ENCODE results near the gene PARP1. TPM values are rescaled to one million over a fixed set of nuclear protein-coding genes. Genes with fewer than 3 reads are reported as not detected.
"Not testable (repeated sequence)": the region's sequence is repeated elsewhere in the genome, so short reads cannot be mapped to it uniquely, and the experiment has no call there.

The PARP1 gene
- total RNA-seq, 2 experiments from 2014 or later: 237 to 242 TPM

DNA sequence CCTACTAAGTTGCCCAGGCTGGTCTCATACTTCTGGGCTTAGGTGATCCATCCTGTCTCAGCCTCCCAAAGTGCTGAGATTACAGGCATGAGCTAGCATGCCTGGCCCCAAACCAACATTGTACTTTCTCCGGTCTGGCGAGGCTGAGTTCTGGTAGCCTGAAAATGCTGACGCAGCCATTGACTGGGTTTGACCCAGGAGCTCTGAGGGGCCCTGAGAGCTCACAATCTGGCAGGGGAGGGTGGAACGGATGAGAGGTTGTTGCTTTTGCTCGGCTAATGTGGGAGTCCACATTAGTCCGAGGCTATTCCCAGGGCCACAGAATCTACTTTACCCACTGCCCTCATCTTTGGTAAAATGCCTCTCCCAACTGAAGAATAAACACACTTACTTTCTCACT, 35.1 kb upstream of the PARP1 start:
- no peak overlapping the region for H3K27ac Mint-ChIP-seq
- H3K4me3 Mint-ChIP-seq: no peak overlapping the region
- ChIA-PET CTCF (interaction anchor here (1.0 kb wide), 1 partner anchor 15 kb away, joined by 3 read pairs; no protein-coding TSS in a partner anchor), POLR2A (no interaction called here)
- no peak for ATAC-seq
- no peaks in the 10 kb centered on the region for H3K36me3 Mint-ChIP-seq (ENCODE audit: low read depth)
- intact Hi-C loops (cut with DNase I, micrococcal nuclease): no loop called here
- no peaks in the 10 kb centered on the region for H3K27me3 Mint-ChIP-seq
- peaks cover 32% of the 10 kb centered on the region for H3K4me1 Mint-ChIP-seq
- no peaks in the 10 kb centered on the region for H3K9me3 Mint-ChIP-seq (ENCODE audit: low read depth)
- no peak for DNase-seq

DNA sequence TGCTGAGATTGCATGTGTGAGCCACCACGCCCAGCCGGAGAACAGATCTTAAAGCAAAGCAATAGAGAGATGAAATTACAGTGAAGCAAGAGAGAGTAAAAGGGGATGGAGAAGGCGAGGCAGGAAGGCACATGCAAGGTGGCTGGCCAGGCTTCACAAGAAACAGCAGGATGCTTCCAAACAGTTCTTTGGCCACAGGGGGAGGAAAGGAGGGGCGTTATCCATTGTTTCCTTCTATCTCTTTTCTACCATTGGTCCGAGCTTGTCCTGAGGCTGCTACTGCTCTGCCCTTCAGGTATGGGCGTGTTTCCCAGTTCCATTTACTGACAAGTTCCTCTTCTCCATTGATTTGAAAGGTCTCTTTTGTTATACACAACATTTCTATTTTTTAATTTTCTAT, 33.7 kb upstream of the PARP1 start:
- CTCF ChIA-PET: no interaction called here
- Mint-ChIP-seq H3K27me3 (no peaks in the 10 kb centered on the region), H3K4me1 (peaks cover 32% of the 10 kb centered on the region), H3K27ac (no peak overlapping the region), H3K9me3 (ENCODE audit: low read depth) (no peaks in the 10 kb centered on the region), H3K36me3 (ENCODE audit: low read depth) (no peaks in the 10 kb centered on the region), H3K4me3 (no peak overlapping the region)
- intact Hi-C loops (cut with DNase I, micrococcal nuclease): no loop called here
- POLR2A ChIA-PET: no interaction called here
- no peak for ATAC-seq
- DNase-seq: no peak

DNA sequence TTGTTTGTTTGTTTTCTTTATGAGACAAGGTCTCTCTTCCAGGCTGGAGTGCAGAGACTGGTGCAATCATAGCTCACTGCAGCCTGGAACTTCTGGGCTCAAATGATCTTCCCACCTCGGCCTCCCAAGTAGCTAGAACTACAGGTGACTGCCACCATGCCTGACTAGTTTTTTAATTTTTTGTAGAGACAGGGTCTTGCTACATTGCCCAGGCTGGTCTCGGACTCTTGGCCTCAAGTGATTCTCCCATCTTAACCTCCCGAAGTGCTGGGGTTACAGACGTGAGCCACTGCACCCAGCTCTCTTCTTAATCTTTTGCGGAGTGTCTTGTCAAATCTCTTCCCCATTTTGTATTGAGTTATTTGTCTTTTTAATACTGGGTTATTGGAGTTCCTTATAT, 32.6 kb upstream of the PARP1 start:
- DNase-seq: no peak
- no peak overlapping the region for H3K4me3 Mint-ChIP-seq
- CTCF ChIA-PET: interaction anchor here (0.9 kb wide), 1 partner anchor 16 kb away, joined by 3 read pairs; no protein-coding TSS in a partner anchor
- no peaks in the 10 kb centered on the region for H3K36me3 Mint-ChIP-seq (ENCODE audit: low read depth)
- no peaks in the 10 kb centered on the region for H3K9me3 Mint-ChIP-seq (ENCODE audit: low read depth)
- ATAC-seq: no peak
- POLR2A ChIA-PET: no interaction called here
- H3K27me3 Mint-ChIP-seq: no peaks in the 10 kb centered on the region
- intact Hi-C loops (cut with DNase I, micrococcal nuclease): no loop called here
- H3K27ac Mint-ChIP-seq: no peak overlapping the region
- H3K4me1 Mint-ChIP-seq: peaks cover 22% of the 10 kb centered on the region

DNA sequence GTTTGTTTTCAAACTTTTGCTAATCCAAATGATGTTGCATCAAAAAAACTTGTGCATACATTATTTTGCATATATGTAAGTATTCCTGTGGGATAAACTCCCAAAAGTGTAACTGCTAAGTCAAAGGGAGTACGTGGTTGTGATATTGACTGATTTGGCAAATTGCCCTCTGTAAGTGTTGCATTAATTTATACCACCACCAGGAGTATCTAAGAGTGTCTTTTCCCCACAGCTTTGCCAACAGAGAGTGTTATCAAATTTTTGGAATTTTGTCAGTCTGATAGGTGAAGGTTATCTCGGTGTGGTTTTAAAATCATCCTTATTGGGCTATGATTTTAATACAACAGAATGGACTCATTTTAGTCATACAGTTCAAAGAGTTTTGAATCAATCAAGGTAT, 30.1 kb upstream of the PARP1 start:
- no peaks in the 10 kb centered on the region for H3K27me3 Mint-ChIP-seq
- intact Hi-C loops (cut with DNase I, micrococcal nuclease): no loop called here
- ChIA-PET CTCF (no interaction called here), POLR2A (no interaction called here)
- H3K4me1 Mint-ChIP-seq: no peaks in the 10 kb centered on the region
- DNase-seq: no peak
- H3K27ac Mint-ChIP-seq: no peak overlapping the region
- no peak for ATAC-seq
- no peak overlapping the region for H3K4me3 Mint-ChIP-seq
- no peaks in the 10 kb centered on the region for H3K9me3 Mint-ChIP-seq (ENCODE audit: low read depth)
- H3K36me3 Mint-ChIP-seq (ENCODE audit: low read depth): no peaks in the 10 kb centered on the region

DNA sequence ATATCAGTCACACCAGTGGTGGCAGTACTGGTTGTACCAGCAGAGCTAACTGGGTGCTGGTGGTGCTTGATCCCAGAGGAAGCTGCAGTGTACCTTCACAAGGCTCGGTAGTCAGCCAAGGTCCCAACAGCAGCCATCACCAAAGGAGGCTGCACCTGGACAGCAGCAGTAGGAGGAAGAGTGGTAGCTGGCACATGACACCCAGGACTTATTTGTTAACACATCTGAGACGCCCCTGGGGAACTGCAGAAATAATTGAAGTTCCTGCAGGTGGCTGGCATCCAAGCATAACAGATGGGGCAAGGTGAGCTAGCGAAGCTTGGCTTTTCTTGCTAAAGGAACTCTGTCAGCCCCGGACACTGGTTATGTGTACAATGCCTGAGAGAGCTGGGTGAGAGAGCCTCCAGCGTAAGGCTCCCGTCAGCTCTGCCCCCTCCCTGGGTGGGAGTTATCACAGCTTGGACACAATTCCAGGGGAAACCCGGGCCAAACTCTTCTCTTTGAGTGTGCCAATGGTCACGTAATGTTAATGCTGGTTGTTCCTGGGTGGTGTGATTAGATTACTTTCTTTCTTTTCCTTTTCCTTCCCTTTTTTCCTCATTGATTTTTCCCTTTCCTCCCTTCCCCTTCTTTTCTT, 29.1 kb upstream of the PARP1 start:
- Mint-ChIP-seq H3K4me3 (no peak overlapping the region), H3K36me3 (ENCODE audit: low read depth) (no peaks in the 10 kb centered on the region), H3K4me1 (no peaks in the 10 kb centered on the region), H3K27ac (no peak overlapping the region), H3K9me3 (ENCODE audit: low read depth) (no peaks in the 10 kb centered on the region), H3K27me3 (no peaks in the 10 kb centered on the region)
- ChIA-PET POLR2A (no interaction called here), CTCF (interaction anchor here (1.0 to 1.2 kb wide), 2 partner anchors 8 to 29 kb away, joined by 3 read pairs; partner anchors contain the start of gene PARP1)
- no peak for ATAC-seq
- intact Hi-C loops (cut with DNase I, micrococcal nuclease): no loop called here
- no peak for DNase-seq

DNA sequence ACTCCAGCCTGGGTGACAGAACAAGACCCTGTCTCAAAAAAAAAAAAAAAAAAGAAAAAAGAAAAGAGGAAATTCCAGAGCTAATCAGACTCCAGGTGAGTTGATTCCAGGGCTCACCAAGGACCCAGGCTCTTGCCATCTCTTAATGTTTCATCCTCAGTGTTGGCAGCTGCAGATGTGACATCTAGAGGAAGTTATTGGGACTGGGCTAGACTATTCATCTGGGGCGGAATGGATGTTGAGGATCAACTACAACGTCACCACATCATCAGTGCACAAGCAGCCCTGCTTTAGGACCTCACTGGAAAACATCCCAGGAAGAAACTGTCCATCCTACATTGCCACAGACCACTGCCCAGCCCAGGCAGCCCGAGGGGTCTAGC, 28.6 kb upstream of the PARP1 start:
- Mint-ChIP-seq H3K9me3 (ENCODE audit: low read depth) (no peaks in the 10 kb centered on the region), H3K27me3 (no peaks in the 10 kb centered on the region), H3K27ac (no peak overlapping the region), H3K4me1 (no peaks in the 10 kb centered on the region), H3K36me3 (ENCODE audit: low read depth) (no peaks in the 10 kb centered on the region), H3K4me3 (no peak overlapping the region)
- DNase-seq (no peak), ATAC-seq (no peak)
- CTCF ChIA-PET: interaction anchor here (1.0 to 1.2 kb wide), 2 partner anchors 8 to 28 kb away, joined by 3 read pairs; partner anchors contain the start of gene PARP1
- POLR2A ChIA-PET: no interaction called here
- intact Hi-C loops (cut with DNase I, micrococcal nuclease): no loop called here

DNA sequence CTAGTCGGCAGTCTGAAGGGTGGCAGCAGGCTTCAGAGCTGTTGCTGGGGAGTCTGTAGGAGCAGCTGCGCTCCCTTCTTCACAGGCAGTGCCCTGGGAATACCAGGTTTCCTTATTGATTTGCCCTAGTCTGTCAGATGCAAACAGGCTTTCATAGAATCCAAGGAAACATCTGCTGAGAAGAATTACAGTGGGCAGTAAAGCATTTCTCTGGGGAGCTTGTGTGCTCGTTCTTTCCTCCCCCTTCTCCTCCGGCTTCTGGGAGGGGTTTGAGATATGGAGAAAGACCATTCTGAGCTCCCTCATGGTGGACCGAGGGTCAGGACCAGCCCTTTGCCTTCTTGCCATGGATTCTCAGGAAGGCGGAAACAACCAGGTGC, 25.4 kb upstream of the PARP1 start:
- DNase-seq: no peak
- H3K27me3 Mint-ChIP-seq: no peaks in the 10 kb centered on the region
- H3K36me3 Mint-ChIP-seq (ENCODE audit: low read depth): no peaks in the 10 kb centered on the region
- H3K4me1 Mint-ChIP-seq: peaks cover 7% of the 10 kb centered on the region
- POLR2A ChIA-PET: no interaction called here
- intact Hi-C loops (cut with DNase I, micrococcal nuclease): no loop called here
- H3K27ac Mint-ChIP-seq: no peak overlapping the region
- H3K9me3 Mint-ChIP-seq (ENCODE audit: low read depth): no peaks in the 10 kb centered on the region
- CTCF ChIA-PET: no interaction called here
- no peak overlapping the region for H3K4me3 Mint-ChIP-seq
- no peak for ATAC-seq

DNA sequence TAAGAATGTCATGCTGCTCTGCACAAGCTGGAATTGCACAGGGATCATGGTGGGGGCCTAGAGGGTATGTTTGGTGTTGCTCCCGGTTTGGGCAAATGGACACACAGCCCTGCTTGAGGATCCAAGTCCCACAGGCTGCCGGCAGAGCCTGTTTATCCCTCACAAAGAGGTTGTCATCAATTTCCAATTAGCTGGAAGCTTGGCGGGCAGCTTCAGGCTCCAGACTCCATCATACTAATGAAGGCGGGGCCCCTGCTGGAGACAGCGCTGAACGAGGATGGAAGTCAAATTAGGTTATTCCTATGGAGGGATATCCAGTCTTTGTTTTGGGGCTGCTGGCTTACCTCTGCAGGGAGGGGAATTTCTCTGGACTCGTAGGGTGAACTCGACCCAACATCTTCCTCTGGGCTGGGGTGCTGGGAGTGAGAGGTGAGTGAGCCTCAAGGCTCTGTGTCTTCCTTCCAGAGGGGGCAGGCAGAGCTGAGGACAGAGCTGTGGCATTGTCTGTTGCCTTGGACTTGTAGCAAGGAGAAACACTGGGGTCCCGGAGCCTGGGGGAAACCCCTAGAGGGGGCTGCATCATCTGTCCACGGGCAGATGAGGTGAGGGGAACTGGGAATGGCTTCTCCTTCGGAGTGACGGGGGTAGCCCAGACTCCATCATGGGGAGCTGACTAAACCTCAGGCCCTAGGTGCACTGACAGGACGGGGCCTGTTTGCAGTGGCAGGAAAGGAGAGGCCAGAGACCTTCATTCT, 24.9 kb upstream of the PARP1 start:
- Mint-ChIP-seq H3K4me1 (peaks cover 9% of the 10 kb centered on the region), H3K36me3 (ENCODE audit: low read depth) (no peaks in the 10 kb centered on the region), H3K4me3 (no peak overlapping the region), H3K27me3 (no peaks in the 10 kb centered on the region), H3K27ac (no peak overlapping the region), H3K9me3 (ENCODE audit: low read depth) (no peaks in the 10 kb centered on the region)
- POLR2A ChIA-PET: no interaction called here
- DNase-seq (no peak), ATAC-seq (no peak)
- CTCF ChIA-PET: interaction anchor here (0.7 kb wide), 1 partner anchor 101 kb away, joined by 3 read pairs; no protein-coding TSS in a partner anchor
- intact Hi-C loops (cut with DNase I, micrococcal nuclease): no loop called here

DNA sequence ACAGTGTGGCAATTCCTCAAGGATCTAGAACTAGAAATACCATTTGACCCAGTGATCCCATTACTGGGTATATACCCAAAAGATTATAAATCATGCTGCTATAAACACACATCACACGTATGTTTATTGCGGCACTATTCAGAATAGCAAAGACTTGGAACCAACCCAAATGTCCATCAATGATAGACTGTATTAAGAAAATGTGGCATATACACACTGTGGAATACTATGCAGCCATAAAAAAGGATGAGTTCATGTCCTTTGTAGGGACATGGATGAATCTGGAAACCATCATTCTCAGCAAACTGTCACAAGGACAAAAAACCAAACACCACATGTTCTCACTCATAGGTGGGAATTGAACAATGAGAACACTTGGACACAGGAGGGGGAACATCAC, 24.0 kb upstream of the PARP1 start:
- H3K4me3 Mint-ChIP-seq; H3K36me3 Mint-ChIP-seq (ENCODE audit: low read depth); H3K27ac Mint-ChIP-seq; POLR2A ChIA-PET; intact Hi-C loops (cut with DNase I, micrococcal nuclease); DNase-seq; ATAC-seq; H3K9me3 Mint-ChIP-seq (ENCODE audit: low read depth); H3K27me3 Mint-ChIP-seq: not testable (repeated sequence)
- H3K4me1 Mint-ChIP-seq: peaks cover 13% of the 10 kb centered on the region
- CTCF ChIA-PET: interaction anchor here (0.7 kb wide), 1 partner anchor 102 kb away, joined by 3 read pairs; no protein-coding TSS in a partner anchor

DNA sequence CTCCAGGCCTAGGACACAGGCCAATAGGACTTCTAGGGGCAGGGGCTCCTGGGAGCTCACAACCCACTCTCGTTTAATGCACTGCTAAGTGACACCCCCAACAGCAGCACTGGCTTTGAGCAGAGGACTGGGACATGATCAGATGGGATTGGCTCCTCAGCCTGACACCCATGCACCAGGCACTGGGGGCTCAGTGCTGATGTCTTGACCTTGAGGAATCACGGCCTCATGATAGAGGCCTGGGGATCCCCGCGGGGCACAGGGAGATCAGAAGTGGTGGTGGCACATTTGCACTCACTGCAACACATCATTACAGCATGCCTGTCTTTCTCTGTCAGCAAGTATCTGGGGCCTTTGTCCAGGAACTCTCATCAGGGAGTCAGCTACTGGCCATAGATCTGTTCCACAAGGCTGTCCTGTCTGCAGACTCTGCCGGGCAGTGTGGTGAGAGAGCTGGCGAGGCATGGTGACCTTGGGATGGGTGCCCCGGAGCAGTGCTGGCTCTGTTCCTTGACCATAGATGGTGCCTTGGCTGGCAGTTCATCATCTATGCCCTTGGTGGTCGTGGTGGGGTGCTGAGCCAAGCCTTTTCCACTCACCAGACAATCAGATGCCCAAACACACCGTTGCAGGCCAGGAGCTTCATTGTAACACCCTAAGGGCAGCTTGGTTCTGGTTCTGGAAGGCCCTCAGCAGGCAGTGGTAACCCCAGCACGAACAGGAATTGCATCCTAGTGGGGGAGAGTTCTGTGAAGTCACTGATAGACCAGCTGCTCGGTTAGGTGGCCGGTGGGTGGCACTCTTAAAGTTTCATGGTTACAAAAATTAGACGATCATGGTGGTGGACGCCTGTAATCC, 22.2 kb upstream of the PARP1 start:
- H3K4me3 Mint-ChIP-seq: no peak overlapping the region
- CTCF ChIA-PET: interaction anchor here (0.6 to 1.6 kb wide), 4 partner anchors 9 to 126 kb away, joined by 4 to 7 read pairs (median 5); no protein-coding TSS in a partner anchor
- POLR2A ChIA-PET: no interaction called here
- H3K36me3 Mint-ChIP-seq (ENCODE audit: low read depth): no peaks in the 10 kb centered on the region
- DNase-seq: no peak
- no peaks in the 10 kb centered on the region for H3K27me3 Mint-ChIP-seq
- no peak for ATAC-seq
- intact Hi-C loops (cut with DNase I, micrococcal nuclease): loop anchor here in 1 of 2 experiments (5.0 kb wide), 1 partner anchor 177 kb away; no protein-coding TSS in a partner anchor
- no peak overlapping the region for H3K27ac Mint-ChIP-seq
- H3K4me1 Mint-ChIP-seq: peaks cover 22% of the 10 kb centered on the region
- H3K9me3 Mint-ChIP-seq (ENCODE audit: low read depth): no peaks in the 10 kb centered on the region

DNA sequence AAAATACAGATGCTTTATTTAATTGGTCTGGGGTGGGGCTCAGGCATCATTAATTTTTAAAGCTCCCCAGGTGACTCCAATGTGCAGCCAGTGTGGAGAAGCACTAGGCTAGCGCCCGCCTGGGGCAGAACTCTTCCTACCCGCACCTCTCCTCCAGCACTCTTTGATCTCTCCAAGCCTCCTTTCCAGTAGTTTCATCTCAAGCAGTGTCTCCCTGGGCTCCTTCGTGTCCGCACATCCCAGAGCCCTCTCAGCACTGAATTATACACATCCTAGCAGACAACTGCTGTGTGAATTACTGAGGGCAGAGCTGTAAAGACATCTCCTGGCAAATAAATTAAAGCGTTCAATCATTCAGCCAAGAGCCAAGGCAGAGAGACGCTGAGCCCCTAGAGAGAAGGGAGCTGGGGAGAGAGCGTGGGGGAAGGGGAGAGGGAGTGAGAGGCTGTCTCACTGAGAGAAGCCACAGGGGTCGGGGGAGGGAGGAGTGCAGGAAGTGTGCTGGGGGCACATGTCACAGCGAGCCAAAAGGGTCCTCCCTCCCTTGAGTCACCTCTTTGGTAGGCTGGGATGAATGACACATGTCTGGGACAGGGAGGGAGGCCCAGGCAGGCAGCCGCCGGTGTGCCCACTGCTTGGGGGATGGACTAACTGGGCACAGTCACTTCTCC, 21.0 kb upstream of the PARP1 start:
- peak; percentile 22 for DNase-seq
- ChIA-PET POLR2A (no interaction called here), CTCF (interaction anchor here (1.5 kb wide), 1 partner anchor 13 kb away, joined by 7 read pairs; no protein-coding TSS in a partner anchor)
- peaks cover 22% of the 10 kb centered on the region for H3K4me1 Mint-ChIP-seq
- H3K9me3 Mint-ChIP-seq (ENCODE audit: low read depth): no peaks in the 10 kb centered on the region
- ATAC-seq: no peak
- no peak overlapping the region for H3K27ac Mint-ChIP-seq
- H3K36me3 Mint-ChIP-seq (ENCODE audit: low read depth): no peaks in the 10 kb centered on the region
- H3K4me3 Mint-ChIP-seq: no peak overlapping the region
- no peaks in the 10 kb centered on the region for H3K27me3 Mint-ChIP-seq
- intact Hi-C loops (cut with DNase I, micrococcal nuclease): loop anchor here in 1 of 2 experiments (5.0 kb wide), 1 partner anchor 178 kb away; no protein-coding TSS in a partner anchor

Measured in activated CD4-positive, alpha-beta T cell treated with anti-CD3 and anti-CD28 coated beads for 36 hours (primary cell).